Stimulated activated CD8-positive, alpha-beta memory T cell treated with anti-CD3 and anti-CD28 coated beads, Interleukin-15, amount 100 ng/mL, for 48 hours (primary cell): ENCODE data around the gene BICC1.

Source experiments
- DNase-seq, 2 donors: peaks; one replicate each; pipeline ENCODE4 v3.0.0-alpha.2; 2020; ENCODE audit warnings: low read depth in 2 of 2

Gene BICC1

DNA sequence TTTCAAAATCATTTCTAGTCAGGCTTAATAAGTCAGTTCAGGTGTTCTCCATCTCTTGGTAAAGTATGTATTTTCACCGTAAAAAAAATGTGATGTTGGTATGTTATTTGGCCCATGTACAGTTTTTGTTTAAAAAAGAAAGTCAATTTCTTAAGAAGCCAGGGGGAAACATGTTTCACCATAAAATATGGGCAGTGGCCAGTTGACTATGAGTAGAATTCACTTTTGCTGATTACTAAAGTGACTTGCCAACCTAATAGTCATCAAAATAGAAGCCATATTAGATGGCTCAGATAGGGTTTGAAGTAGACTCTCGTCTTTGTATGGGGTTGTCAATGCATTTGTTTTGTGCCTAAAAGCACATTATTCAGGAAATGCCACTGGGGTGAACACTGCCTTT is 266.3 kb downstream of the BICC1 start:
- no peak for DNase-seq

DNA sequence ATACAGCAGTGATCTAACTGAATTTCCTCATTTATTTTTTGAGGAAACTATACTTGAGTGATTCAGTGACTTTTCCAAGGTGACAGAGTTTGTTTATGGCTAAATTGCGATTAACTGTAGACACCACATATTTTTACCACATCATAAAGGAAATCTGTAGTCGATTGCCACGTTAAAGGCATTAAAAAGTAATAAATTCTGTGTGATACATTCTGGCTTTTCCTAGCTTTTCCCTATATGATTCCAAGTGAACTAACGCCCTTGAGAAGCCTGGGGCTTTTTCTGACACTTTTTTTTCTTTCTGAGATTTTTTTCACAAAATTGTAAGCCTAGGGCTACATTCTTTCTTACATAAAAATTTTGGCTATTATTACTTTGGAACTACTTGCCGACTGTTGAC is 266.9 kb downstream of the BICC1 start:
- no peak for DNase-seq

DNA sequence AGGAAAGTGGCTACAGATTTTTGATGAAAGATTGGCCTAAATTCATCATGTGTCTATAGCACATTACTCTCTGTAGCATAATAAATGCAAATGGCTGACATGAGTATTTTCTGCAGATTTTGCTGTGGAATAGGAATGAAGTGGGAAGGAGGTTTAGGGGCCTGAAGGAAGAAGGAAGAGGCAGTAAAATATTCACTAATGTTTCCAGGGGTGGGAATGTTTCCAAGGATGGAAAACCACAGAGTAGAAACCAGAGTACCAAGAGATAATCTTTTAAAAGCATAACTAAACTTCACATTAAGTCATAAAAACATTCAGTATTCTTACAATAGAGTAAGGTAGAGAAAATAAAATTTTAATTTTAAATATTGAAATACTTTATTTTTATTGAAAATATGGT is 267.8 kb downstream of the BICC1 start:
- no peak for DNase-seq

GRCh38 chr10:58781873-58782488 is 269.3 kb downstream of the BICC1 start:
- DNase-seq: no peak

DNA sequence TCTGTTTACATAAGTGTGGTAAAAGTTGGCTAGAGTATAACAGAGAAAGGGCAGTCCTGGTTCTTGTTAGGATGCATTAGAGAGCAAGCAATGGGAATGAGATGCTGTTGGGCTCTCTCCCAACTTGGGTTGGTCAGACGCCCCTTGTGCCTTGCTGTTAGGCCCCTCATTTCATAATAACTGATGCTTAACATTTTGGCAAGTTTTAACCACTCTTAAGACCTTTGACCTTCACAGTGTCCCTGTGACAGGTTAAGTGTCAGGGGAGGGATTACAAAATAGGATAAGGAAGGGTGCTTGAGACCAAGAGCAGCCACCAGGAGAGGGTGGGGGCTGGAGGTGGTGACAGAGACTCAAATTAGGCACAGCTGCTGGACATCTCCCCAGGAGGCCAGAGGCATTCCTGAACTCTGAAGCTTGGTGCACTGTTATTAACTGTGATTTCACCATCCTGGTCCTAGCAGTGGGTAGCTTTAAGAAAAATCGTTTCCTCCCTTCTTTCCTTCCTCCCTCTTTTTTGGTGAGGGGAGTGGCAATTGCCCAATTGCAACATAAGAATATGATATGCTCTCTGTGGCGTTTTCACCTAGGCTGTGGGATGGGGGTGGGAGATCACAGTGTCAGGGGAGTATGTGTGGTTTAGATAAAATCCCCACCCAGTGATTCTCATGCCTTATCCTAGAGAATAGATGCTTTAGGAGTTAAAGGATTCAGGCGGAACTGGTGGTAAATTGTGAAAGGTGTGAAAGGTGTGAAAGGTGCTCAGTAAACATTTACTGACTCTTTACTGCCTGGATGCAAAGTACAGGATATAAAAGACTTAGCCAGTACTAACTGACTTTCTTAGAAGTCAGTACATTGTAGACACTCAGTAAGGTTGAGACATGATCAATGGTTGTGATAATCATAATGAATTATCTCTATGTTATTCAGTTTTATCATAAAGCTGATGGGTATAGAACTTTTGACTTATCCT is 270.5 kb downstream of the BICC1 start:
- DNase-seq: no peak

DNA sequence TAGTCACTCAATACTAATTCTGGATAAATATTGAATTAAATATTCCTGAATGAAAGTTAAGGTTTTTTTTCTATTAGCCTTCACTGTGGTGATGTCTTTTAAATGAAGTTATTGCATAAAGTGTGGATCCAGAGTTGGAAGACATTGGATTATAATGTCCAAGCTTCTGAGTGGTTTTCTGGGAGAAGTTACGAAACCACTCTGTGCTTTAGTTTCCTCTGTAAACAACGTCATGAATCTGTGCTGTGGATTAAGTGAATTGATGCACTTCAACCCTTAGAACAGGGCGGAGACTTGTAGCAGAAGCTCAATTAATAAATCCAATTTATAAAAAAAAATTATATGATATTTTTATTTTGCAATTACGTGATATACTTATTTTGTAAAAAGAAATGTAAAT is 271.7 kb downstream of the BICC1 start:
- no peak for DNase-seq

DNA sequence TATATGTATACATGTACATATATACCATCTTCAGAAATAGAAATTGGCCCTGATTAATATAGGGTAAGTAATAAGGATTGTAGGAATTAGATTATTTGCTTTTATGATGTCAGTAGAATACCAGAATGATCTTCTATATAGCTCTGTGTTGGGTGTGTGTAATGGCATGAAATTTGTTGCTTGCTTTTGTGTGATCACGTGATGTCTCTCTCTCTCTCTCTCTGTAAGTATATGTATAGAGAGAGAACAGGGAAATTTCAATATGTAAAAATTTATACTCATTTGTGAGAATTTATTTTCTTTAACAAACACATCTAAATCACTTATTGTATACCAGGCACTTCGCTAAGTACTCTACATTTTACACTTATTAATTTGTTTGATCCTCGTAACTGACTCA is 272.7 kb downstream of the BICC1 start:
- DNase-seq: no peak

- no peak for DNase-seq
Observed at GRCh38 chr10:58791137-58791536, 278.5 kb downstream of the BICC1 start.

GRCh38 chr10:58795560-58795959 is 282.9 kb downstream of the BICC1 start:
- no peak for DNase-seq

DNA sequence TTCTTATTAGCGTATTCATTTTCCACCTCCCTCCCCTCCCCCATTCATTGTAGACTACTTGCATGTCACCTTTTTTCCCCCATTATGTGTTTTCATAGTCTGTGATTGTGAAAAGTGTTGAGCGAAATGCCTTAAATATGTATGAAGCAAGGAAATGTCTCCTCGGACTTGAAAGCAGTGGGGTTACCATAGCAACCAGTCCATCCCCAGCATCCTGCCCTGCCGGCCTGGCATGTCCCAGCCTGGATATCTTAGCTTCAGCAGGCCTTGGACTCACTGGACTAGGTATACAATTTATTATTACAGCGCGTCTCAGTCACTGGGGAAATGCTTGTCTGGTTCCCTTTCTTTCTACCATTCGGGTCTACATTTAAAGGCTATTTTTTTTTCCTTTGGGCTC is 283.6 kb downstream of the BICC1 start:
- no peak for DNase-seq

DNA sequence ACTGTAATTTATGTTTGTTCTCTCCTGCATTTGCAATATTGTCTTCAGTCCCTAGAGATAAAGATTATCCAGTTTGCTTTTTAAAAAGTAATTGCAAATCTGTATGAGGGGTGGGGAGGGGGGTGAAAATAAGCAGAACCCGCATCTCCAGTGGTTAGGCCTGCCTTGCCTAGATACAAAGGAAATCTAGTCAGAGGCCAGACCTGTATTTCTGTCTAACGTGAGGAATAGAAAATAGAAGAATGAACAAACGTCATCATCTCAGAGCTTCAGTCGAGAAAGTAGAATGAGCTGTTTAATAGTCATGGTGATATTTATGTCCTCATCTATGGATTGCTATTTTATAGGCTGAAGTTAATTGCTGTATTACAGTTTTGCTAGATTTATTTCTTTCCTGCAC is 284.2 kb downstream of the BICC1 start:
- DNase-seq: no peak

GRCh38 chr10:58797356-58797755 is 284.7 kb downstream of the BICC1 start:
- no peak for DNase-seq

DNA sequence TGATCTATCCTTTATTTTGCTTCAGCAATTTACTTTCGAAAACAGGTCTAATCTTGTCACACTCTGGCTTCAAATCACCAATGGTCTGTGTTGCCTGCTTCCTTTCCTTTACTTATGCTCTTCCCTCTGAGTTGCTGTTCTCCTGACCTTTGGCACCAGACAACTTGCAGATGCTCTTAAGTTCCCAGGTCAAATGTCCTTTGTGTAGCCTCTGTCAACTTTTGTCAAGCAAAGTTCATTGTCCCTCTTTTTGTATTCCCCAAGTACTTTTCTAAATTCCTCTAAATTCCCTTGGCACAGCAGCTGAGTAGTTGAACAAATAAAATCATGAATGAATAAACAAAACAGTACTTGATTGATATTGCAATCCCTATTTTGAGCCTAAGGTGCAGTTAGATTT is 289.4 kb downstream of the BICC1 start:
- DNase-seq: no peak

DNA sequence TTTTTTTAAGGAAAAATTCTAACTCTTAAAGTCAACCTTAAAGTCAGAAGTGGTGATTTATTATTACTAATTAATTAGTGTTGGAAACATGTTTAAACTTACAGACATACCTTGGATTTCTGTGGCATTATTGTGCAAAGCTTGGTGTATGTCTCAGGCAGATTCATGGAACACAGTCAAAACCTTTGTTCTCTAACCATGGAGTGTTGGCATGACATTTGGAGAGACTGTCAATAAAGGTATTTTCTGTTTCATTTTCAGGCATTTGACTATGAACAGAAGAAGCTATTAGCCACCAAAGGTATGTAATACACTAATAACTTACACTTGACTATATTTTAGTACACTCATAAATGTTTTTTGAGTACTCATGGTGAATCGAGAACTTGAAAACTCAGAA is 293.7 kb downstream of the BICC1 start:
- no peak for DNase-seq

DNA sequence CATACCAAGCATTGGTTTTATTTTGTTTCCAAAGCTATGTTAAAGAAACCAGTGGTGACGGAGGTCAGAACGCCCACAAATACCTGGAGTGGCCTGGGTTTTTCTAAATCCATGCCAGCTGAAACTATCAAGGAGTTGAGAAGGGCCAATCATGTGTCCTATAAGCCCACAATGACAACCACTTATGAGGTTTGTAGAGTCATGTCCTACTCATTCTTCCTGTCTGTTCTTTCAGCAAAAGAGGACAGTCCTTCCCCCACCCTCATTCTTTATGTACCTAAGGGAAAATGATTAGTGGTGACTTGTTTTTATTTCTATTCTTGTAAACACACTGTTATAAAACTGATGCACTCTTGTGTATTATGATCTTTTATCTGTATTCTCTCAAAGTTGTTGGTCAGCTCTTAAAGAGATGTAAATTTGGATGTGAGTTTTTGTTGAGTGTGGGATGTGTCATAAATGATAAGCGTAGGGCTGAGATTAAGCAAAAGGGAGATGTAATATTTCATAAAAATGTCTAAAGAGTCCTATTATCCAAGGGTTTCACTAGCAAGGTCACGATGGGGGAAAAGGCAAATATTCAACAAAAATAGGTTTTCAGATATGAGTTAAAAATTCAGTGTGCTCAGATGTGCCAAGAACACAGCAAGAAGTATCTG is 294.4 kb downstream of the BICC1 start:
- DNase-seq: no peak

GRCh38 chr10:58807629-58808022 is 295.0 kb downstream of the BICC1 start:
- no peak for DNase-seq

GRCh38 chr10:58810751-58811150 is 298.1 kb downstream of the BICC1 start:
- no peak for DNase-seq

- DNase-seq: no peak
Observed at GRCh38 chr10:58813573-58813972, 300.9 kb downstream of the BICC1 start.

DNA sequence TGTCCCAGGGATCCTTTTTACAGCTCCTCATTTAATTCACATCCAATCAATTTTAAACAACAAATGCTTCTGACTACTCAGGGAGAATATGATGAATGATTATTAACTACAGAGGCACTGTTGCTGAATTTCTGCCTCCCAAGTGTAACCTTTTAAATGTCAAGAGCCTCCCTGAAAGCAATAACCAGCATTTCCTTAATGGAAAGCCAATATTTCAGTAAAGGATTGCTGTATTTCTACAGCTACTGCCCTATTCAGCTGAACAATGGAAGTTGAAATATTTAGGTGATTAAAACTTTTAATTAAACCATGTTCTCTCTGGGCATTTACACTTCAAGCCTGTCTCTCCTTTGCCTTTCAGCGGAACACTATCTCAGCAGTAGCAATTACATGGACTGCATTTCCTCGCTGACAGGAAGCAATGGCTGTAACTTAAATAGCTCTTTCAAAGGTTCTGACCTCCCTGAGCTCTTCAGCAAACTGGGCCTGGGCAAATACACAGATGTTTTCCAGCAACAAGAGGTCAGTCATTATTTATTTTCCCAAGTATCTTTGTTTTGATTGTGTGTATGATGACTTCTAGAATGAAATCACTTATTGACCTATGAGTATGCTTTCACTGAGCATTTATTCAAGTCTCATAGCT is 304.7 kb downstream of the BICC1 start:
- DNase-seq: no peak

DNA sequence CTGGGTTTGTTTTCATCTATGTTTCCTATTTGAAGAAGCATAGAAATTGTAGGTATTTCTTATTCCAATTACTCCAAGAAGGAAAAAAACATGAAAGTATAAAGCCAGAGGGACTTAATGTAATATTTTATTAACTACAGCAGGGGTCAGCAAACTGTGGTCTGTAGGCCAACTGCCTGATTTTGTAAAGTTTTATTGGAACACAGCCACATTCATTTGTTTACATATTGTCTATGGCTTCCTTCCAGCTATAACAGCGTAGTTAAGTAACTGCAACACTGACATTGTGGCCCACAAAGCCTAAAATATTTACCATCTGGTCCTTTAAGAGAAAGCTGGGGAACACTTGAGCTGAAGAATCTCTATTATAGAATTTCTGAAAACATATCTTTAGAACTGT is 306.2 kb downstream of the BICC1 start:
- no peak for DNase-seq

GRCh38 chr10:58820386-58820785 is 307.7 kb downstream of the BICC1 start:
- DNase-seq: no peak
